Renal cortical epithelial cell (primary cell): ENCODE measurements around the gene ADAMTS2. TPM values are rescaled to one million over a fixed set of nuclear protein-coding genes. Genes with fewer than 3 reads are reported as not detected.

Source experiments
- DNase-seq: peaks from one replicate; pipeline ENCODE4 v3.0.0-alpha.2; 2011; ENCODE audit warnings: low read depth
- total RNA-seq: library from RNA; depleted of rRNA; stranded (reverse); fragments of >200 nt; gene quantifications from 2 replicates; pipeline ENCODE4 v1.2.3, GENCODE V29; 2014

ADAMTS2 gene
- total RNA-seq, 1 donor from 2014 or later = 4.2 TPM

DNA sequence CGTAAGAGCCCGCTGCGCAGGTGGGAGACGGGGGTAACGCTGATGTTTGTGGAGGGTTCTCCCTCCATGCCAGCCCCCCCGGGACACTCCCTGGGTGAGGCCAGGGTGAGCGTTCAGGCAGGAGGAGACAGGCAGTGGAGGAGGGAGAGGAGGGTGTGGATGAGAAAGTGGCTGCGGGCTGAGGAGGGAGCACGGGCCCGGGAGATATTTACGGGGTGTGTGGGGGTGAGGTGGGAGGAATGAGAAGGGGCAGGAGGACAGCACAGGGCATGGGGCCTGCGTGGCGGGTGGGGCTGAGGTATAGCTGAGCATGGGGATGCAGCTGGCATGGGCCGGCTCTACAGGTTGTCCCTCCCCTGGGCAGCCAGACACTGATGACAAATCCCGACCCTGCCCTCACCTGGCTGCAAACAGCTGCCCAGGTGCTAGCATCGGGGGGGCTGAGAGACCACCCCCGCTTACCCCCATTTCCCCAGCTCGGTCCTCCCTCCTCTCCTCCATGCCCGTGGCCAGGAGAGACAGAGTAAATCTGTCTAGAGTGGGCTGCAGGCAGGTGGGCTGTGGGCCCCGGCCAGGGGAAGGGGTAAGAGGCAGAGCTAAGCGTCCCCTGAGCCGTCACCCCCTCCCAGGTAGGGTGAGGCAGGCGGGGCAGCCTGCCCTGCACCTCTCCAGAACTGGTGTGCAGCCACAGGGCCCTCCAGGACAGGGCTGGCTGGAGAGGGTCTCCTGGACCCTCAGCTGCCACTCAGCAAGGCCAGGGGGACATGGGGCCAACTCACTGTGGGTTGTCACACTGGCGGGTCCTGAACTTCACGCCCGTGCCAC is 205.9 kb downstream of the ADAMTS2 start:
- no peak for DNase-seq

DNA sequence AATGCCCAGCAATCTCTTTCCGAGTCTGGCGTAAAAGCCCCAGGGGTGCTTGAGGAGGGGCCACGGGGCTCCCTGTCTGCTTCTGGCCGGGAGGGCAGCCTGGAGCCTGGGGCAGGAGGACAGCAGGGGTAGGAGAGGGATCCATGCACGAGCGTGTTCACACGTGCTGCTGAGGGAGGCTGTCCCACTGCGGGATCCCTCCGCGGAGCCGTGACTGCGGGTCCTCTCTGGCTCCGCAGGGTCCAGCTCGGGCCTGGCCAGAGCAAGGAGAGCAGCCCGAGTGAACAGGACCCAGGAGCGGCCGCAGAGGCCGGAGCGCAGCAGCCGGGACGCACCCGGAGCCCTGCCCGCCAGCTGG is 206.7 kb downstream of the ADAMTS2 start:
- DNase-seq = no peak

DNA sequence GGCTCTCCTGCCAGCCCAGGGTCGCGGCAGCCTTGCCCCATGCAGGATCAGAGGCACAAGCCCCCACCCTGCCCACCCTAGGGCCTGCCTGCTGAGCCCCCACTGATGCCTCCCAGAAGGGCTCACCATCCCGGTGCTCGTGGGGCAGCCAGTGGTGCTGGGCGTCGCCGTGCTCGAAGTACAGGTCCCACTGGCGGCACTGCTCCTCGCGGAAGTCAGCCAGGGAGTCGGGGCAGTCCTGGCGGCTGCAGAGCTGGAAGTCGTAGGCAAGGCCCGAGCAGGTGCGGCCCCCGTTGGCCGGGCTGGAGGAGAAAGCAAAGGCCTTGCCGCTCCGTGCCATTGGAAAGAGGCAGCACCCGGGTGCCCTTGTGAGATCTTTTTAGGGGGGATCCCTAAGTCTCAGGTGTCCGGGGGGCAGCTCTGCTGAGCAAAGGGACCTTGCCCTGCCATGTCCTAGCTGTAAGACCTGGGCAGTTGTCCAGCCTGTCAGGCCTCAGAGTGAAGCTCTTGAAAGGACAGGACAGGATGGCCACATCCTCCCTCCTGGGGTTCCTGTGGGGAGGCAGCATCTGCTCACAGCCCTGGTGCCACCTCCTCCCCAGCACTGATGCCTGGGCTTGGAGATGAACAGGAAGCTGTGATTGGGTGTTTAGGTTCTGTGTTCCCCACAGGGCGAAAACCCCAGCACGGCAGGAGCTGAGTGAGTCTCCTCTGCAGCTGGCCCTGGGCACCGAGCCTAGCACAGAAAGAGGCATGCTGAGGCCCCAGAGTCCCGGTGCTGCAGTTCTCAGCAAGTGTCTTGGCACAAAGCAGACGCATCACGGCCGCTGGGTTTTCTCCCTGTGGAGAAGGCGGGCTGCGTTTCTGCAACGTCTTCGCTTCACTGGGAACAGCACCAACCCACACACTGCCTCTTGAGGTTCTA is 207.4 kb downstream of the ADAMTS2 start:
- DNase-seq = no peak

DNA sequence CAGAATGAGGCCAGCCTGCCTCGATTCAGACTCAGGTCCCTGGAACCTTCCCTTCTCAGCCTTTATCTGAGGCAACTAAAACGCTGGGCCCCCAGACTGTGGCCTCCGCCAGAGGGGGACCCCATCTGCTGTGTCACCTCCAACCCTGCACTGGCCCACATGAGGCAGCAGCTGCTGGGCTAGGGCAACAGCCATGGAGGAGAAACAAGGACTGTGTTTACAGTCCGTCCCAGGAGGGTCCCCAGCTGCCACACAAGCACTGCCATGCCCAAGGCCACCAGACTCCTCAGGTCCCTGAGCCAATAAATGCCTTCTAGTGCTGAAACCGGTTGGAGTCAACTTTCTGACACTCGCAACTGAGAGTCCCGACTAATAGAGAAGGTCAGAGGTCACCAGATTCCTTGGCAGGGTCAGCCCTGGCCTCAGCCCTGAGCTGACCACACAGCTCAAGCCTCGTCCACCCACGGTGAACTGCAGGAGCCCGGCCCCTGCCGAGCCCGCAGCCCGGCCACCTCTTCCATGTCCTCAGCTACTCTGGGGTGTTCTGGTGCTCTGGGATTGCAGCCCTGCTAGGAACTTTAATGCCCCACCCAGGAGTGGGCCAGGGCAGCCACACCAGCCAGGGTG is 208.1 kb downstream of the ADAMTS2 start:
- no peak for DNase-seq

DNA sequence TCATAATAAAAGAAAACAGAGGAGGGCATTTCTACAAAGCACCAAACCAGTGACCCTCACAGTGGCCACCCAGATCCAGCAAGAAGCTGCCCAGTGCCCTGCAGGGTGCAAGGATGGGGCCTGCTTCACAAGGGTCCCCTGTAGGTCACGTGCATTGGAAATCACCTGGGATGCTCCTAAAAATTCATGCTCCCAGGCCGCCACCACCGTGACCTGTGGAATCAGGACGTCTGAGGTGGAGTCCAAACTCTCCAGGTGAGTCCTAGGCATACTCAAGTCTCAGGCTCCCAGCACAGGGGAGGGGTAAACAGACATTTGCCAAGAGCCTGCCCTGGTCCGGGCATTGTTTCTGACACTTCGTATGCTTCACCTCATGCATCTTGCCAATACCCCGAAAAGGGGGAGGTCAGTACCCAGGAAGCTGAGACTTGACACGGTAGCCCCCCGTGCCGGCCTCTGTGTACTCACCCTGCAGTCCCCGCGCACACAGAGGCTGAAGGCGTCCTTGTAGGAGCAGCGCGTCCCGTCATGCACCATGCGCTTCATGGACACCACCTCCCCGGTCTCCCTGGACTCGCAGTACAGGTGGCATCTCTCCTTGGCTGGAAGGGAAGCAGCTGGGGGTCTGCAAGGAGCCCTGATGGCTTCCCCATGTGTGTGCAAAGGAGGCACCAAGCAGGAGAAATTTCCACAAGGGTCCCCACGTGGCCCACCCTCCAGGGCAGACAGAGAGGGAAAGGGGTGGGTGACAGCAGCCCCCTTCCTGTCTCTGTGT is 209.6 kb downstream of the ADAMTS2 start:
- no peak for DNase-seq

DNA sequence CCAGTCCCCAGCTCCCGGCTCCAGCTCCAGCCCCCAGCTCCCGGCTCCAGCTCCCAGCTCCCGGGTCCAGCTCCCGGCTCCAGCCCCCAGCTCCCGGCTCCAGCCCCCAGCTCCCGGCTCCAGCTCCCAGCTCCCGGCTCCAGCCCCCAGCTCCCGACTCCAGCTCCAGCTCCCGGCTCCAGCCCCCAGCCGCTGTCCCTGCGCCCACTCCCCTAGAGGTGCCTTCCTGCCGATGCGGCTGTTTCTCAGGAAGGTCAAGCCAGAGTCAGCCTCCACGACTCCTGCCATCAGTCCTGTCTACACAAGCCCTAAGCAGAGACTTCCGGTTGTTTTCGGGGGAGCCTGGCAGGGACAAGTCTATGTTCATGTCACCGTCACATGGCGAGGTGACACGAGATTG is 210.3 kb downstream of the ADAMTS2 start:
- DNase-seq = no peak

DNA sequence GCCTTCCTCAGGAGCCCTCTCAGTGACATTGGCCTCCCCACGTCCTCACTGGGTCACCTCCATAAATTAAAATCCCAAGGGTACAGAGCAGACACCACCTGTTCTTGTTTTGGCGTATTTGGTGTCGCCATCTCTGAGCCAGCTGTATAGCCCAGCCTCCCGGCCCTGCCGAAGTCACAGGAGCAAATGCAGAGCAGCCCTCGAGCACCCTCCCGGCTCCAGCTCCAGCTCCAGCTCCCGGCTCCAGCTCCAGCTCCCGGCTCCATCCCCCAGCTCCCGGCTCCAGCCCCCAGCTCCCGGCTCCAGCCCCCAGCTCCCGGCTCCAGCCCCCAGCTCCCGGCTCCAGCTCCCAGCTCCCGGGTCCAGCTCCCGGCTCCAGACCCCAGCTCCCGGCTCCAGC is 210.8 kb downstream of the ADAMTS2 start:
- no peak for DNase-seq

DNA sequence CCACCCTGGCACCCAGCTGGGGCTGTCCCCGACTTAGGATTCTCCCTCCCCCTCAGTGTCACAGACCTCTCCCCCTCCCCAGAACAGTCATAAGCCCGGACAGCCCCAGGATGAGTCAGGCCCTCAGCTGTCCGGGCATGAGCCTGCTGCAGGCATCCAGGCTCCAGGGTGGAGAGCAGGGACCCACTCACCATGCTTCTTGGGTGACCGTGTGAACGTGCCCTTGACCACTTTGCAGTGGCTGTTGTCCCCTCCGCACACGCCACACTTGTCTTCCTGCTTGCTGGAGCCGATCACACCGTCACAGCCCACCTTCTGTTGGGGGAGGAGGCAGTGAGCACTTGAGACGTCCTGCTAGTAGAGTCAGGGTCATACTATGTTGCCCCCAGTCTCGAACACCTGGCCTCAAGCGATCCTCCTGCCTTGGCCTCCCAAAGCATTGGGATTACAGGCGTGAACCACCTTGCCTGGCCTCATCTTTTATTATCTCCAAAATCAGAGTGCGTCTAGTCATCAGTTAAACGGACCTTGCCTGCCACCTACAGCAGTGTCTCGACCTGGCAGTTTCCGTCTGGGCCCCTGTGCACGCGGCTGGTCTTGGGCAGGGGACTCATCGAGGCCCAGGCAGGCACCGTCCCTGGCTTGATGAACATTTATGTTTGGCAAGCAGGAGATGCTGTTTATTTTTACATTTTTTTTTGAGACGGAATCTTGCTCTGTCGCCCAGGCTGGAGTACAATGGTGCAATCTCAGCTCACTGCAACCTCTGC is 212.5 kb downstream of the ADAMTS2 start:
- no peak for DNase-seq

DNA sequence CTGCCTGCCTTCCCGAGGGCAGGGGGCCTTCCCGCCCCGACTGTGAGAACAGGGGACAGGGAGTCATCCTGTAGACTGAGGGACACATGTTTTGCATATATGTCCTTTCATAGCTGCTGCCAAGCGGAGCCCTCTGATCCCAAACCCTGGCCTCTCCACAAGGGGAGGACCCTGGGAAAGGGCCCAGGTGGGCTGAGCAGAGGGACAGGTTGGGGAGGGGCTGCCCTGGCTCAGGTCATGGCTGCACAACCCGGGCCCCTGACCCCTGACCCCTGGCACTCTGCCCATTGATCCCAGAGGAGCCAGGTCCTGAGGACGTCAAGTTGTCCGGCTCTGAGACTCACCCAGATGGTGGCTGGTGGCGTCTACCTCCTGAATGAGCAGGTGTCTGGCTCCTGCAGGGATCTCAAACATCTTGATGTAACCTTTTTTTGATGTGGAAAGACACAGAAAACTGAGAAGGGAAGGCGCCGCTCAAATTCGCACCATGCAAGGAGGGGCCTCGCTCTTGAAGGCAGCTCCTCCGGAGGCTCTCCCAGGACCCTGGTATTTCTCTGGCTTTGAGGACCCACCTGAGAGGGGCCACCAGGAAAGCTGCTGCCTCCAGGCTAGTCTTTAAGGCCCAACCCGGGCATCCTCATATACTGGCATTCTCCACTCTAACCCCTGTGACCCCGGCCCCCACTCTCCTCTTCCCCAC is 213.2 kb downstream of the ADAMTS2 start:
- DNase-seq = no peak

DNA sequence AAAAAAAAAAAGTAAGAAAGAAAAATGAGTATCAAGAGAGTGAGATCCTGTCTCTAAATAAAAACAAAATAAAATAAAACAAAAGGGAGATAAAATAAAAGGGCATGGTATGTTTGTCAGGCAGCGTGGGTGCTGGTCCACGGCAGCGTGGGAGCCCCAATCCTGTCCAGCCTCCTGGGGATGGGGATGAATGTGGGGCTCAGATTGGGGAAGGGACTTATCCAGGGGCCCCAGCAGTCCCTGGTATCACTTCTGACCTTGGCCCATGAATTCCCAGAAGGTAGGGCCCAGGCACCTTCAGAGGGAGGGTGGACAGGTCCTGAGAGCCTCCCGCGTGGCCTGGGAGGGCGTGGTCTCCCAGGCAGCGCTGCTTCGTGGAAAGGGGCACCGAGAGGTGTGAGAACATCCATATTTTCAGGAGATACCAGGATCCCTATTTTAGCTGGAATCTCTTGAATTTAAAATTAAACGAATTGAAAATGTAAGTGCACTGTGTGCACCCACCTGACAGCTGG is 213.9 kb downstream of the ADAMTS2 start:
- DNase-seq = no peak

DNA sequence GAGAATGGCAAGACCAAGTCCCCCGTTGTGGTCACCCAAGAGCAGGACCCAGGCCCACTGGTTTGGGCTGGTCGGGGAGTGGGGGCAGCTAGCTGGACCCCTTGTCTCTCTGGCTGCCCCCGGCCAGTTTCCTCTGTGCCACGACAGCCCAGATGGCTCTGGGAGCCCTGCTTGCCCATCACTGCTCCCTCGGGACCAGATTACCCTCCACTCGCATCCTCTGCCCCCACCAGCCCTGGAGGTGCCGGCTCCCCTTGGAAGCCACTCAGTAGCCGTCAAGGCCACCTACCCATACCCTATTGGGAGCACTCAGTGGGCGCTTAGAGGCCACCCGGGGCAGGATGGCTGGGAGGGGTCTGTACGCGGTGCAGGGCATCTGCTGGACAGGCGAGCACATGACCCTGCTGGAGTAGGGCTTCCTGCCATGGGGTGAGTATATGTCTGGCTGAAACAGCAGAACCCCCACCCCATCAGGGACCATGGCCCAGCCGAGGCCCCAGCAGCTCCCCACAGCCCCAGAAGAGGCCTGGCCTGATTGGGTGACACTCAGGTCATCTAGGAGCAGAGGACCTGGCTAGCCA is 215.1 kb downstream of the ADAMTS2 start:
- no peak for DNase-seq

DNA sequence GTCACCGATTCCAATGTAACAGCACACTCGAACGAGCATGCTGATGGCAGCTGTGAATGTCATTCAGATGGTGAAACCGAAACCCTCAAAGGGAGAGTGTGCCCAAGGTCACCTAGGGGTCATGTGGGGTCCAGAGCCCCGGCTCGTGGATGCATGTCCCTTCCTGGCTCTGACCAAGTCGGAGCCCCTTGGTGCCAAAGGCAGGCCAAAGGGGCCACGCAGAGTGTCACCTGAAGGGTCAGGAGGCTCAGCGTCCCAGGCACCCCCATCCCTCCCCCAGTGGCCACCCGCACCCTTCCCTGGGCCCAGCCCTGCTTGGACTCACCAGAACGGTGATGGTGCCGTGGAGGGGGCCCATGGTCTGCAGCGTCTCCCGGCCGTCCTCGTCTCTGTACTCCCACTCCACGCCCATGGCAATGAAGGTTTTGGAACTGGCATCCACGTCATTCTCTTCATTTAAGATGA is 215.6 kb downstream of the ADAMTS2 start:
- no peak for DNase-seq

DNA sequence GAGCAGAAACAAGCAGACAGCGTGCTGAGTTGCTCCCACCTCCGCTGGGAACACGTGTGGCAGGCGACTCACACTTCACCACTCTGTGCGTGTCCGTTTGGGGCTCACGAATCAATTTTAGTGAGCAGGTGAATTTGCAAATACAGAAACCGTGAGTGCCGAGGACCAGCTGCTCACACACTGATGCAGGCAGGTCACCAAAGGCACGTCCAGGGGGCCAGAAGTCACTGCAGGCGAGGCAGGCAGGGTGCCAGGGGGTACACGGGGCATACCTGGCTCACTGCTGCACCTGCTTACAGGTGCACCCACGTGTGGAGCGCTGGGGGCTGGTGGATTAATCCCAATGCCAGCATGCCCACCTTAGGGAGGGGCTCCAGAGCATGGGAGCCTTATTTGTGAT is 216.3 kb downstream of the ADAMTS2 start:
- DNase-seq = no peak

DNA sequence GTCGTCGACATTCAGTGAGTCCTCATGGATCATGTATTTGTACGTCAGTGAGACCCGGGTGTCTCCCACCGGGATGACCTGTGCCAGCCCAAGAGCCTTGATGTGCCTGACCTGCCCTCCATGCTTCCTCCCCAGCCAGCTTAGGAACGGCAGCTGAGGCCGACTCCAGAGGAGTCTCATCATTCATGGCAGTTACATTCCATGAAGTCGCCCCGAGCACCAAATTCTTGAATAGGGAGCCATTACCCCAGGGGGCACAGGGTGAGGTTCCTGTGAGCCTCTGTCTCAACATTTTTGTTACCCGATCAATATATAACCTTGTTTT is 217.3 kb downstream of the ADAMTS2 start:
- DNase-seq = no peak

DNA sequence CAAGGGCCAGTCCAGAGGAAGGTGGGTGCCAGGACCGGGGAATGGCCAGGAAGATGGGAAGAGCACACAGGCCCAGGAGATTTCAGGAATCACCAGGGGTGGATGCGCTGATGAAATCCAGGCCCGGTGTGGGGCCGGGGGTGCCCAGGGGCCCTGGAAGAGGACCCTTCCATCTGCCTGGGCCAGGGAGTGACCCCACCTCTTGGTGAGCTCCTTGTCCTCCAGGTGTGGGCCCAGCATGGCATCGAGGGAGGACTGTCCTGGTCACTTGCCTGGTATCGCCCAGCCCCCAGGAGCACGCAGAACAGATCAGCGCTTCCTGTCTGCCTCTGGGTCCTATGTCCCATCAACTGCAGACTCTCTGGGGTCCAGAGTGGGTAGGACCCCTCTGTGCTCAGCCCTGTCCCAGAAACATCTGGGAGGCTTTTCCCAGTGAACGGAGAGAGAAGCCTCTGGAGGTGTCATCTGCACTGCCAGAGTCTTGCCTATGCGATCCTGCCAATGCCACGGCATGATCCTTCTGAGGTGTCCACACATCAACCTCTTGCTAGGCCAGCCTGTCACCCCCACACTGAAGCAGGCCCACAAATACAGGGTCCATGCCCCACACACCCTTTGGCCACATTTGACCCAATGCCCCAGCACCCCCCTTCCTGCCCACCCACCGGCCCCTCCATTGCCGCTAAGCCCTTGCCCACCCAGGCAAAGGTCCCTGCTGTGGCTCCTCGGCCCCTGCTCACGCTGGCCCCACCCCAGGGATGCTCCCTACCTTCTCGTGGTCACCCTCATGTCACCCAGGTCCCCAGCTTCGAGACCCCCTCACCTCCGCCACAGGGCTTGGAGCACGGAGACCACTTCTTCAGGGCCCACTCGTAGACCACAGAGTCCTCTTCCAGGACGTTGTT is 217.9 kb downstream of the ADAMTS2 start:
- DNase-seq = no peak

DNA sequence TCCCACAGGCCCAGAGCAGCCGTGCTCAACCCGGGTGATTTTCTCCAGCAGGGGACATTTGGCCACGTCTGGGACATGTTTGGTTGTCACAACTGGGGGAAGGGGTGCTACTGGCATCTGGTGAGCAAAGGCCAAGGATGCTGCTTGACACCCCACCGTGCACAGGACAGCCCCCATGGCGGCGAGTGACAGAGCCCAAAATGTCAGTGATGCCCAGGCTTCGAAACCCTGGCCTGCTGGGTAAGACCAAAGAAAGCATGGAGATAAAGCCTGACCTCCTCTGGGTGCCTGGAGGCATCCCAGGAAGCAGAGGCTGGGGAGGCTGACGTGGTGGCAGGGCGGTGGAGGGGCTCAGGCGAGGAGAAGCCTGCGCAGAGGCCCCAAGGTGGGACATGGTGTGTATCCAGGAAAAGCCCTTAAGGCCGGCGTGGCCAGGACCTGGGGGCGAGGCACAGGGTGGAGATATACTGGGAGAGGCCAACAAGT is 218.7 kb downstream of the ADAMTS2 start:
- no peak for DNase-seq

DNA sequence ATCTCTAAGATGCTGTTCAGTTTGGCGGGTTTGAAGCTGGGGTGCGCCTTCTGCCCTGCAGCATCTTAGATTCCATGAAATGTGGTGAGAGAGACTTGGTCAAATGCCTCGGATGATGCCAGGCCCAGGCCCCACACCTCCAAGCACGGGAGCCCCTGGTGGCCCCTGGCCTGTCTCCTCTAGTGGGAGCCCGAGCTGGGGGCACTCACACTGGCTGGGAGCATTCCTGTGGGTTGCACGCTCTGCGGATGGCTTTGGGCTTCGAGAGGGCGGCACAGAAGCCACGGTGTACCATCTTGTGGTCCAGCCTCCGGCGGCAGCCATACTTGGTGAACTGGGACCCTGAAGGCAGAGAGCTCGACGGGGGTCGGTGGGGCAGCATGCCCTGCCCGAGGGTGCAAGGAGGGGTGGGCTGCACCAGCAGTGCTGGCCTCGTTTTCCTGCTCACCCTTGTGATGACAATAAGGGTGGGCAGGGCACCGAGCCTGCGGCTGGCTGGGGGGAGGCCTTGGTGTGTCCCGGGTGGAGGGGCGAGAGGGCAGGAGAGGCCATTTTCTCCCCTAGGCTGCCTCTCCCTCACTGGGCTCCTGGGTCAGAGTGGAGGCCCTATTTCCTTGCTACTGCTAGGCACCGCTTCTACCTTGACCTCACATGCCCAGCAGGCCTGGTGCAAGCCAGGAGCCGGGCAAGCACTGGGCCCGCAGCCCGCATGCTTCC is 219.3 kb downstream of the ADAMTS2 start:
- DNase-seq = no peak
